PFSK-1 (cell line): ENCODE results near the gene HHIP.

Experiments
- POLR2AphosphoS5 ChIP-seq: IDR thresholded peaks from 2 replicates; pipeline ENCODE4 v1.6.1; 2012; ENCODE audit warnings: low read depth, mild to moderate bottlenecking, control low read depth, low read length, moderate library complexity
- SIN3A ChIP-seq: IDR thresholded peaks from 2 replicates; pipeline ENCODE4 v1.6.1; 2012; ENCODE audit warnings: mild to moderate bottlenecking, low read length, moderate library complexity, borderline replicate concordance; ENCODE audit not compliant: insufficient read depth
- TAF1 ChIP-seq: IDR thresholded peaks from 2 replicates; pipeline ENCODE4 v1.6.1; 2012; ENCODE audit warnings: low read length, control low read depth, borderline replicate concordance; ENCODE audit not compliant: insufficient read depth
- TF ChIP-seq, protein P1 (sequence below), 2 experiments: IDR thresholded peaks; 2 replicates each; pipeline versions ENCODE4 v1.6.1 to v1.8.0; 2011 to 2012; ENCODE audit warnings: low read depth in 2 of 2, low read length in 2 of 2, control low read depth in 1 of 2, inconsistent platforms in 1 of 2, mild to moderate bottlenecking in 1 of 2, moderate library complexity in 1 of 2; ENCODE audit not compliant: insufficient read depth in 1 of 2

DNA sequence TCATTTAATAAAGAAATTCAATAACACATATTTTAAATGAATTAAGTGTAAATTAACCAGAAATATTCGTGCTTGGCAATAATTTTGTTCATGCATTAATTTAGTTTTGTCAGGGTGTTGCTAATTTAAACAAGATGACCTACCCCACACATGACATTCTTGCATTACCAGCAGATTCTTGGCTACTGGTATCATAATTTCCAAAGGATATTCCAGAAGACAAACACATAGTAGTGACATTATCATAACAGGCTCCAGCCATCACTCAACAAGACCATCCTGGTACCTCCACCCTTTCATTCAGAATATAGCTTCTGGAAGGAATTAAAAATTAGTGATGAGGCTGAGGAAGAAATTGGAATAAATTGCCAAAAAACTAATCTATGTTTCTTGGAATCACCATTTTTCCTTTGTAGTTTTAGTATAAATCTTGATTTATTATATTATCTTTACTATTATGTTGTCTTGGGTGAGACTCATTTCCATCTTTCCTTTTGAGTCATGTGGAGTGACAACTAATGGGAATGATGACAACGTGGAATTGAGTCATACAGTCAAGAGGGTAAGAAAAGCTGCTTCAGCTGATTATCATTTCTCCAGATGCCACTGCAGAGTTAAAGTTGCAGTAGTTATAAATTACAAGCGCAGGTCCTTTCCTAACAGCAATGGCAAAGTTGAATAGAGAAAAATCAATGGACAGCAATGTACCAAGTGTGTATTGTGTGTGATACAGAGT lies 30.9 kb upstream of the HHIP start:
- TF ChIP-seq SIN3A = no peak
- no peak for TF ChIP-seq POLR2AphosphoS5
- TF ChIP-seq TAF1 = no peak
- TF ChIP-seq, protein P1, sequence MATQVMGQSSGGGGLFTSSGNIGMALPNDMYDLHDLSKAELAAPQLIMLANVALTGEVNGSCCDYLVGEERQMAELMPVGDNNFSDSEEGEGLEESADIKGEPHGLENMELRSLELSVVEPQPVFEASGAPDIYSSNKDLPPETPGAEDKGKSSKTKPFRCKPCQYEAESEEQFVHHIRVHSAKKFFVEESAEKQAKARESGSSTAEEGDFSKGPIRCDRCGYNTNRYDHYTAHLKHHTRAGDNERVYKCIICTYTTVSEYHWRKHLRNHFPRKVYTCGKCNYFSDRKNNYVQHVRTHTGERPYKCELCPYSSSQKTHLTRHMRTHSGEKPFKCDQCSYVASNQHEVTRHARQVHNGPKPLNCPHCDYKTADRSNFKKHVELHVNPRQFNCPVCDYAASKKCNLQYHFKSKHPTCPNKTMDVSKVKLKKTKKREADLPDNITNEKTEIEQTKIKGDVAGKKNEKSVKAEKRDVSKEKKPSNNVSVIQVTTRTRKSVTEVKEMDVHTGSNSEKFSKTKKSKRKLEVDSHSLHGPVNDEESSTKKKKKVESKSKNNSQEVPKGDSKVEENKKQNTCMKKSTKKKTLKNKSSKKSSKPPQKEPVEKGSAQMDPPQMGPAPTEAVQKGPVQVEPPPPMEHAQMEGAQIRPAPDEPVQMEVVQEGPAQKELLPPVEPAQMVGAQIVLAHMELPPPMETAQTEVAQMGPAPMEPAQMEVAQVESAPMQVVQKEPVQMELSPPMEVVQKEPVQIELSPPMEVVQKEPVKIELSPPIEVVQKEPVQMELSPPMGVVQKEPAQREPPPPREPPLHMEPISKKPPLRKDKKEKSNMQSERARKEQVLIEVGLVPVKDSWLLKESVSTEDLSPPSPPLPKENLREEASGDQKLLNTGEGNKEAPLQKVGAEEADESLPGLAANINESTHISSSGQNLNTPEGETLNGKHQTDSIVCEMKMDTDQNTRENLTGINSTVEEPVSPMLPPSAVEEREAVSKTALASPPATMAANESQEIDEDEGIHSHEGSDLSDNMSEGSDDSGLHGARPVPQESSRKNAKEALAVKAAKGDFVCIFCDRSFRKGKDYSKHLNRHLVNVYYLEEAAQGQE (IDR thresholded peaks at IDR 0.05; ENCODE audit: insufficient read depth in 1 of 2, low read depth in 2 of 2, low read length in 2 of 2) = no peak
